Thyroid gland (tissue), 4 donors: ENCODE results near the gene AVP. TPM values are rescaled to one million over a fixed set of nuclear protein-coding genes. Genes with fewer than 3 reads are reported as not detected.

ENCODE experiments used
- DNase-seq, 2 donors: peaks; one replicate each; pipeline ENCODE4 v3.0.0-alpha.2; 2019
- H3K27ac ChIP-seq, 3 donors: fragments of 200-600 bp; sonication (generic); 1 replicate in 2 of 3; 2 replicates in 1 of 3; pipeline ENCODE4 v1.5.1; 2016 to 2019; ENCODE audit warnings: mild to moderate bottlenecking in 1 of 3, moderate library complexity in 1 of 3
- H3K27me3 ChIP-seq: fragments of 200-600 bp; sonication (generic); one replicate; pipeline ENCODE4 v1.5.1; 2019
- H3K36me3 ChIP-seq, 2 donors: fragments of 200-600 bp; sonication (generic); one replicate each; pipeline ENCODE4 v1.5.1; 2016 to 2019
- H3K4me1 ChIP-seq, 2 donors: fragments of 200-600 bp; sonication (generic); one replicate each; pipeline ENCODE4 v1.5.1; 2017 to 2019
- H3K4me3 ChIP-seq, 3 donors: fragments of 200-600 bp; sonication (generic); replicated peaks in 1 of 3; 1 replicate in 2 of 3; 2 replicates in 1 of 3; pipeline ENCODE4 v1.5.1; 2016; ENCODE audit warnings: mild to moderate bottlenecking in 1 of 3
- H3K9me3 ChIP-seq: fragments of 200-600 bp; sonication (generic); one replicate; pipeline ENCODE4 v1.5.1; 2017
- CTCF ChIP-seq, 6 experiments: fragments of 200-600 bp in 3 of 6; fragments of 450-650 bp in 3 of 6; sonication (generic) in 3 of 6; IDR thresholded peaks; one replicate each; pipeline ENCODE4 v1.5.1; 2016 to 2019; ENCODE audit warnings: antibody characterized with exemption in 6 of 6, mild to moderate bottlenecking in 2 of 6, inconsistent platforms in 1 of 6, moderate library complexity in 1 of 6
- POLR2A ChIP-seq, 2 donors: fragments of 450-650 bp; IDR thresholded peaks; one replicate each; pipeline ENCODE4 v1.6.1; 2017; ENCODE audit warnings: antibody characterized with exemption in 2 of 2, mild to moderate bottlenecking in 2 of 2, moderate library complexity in 1 of 2
- WGBS, 2 donors: methylation state at CpG; one replicate each; pipeline ENCODE4 v1.1.5; 2017; 5-methylcytosine and 5-hydroxymethylcytosine counted together
- intact Hi-C: fragments of 100-400 bp; cut with DNase I; formaldehyde crosslinking; loops from one replicate; pipeline ENCODE4 v1.15.1; 2023
- total RNA-seq, 4 donors: library from RNA; depleted of rRNA; stranded (reverse); fragments of >200 nt; gene quantifications; one replicate each; pipeline ENCODE4 v1.2.3, GENCODE V29; 2016

AVP gene, protein sequence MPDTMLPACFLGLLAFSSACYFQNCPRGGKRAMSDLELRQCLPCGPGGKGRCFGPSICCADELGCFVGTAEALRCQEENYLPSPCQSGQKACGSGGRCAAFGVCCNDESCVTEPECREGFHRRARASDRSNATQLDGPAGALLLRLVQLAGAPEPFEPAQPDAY
- not detected for total RNA-seq

- DNase-seq: no peak
- H3K27ac ChIP-seq: no peak within 1 kb of the TSS
- WGBS, 2 donors: 86 to 87% methylated on average over 21 to 27 of the region's 28 CpGs
- intact Hi-C loops: no loop called here
- H3K27me3 ChIP-seq: peaks cover 7% of the 10 kb centered on the region
- H3K9me3 ChIP-seq: no peaks in the 10 kb centered on the region
- no peak for TF ChIP-seq POLR2A (IDR thresholded peaks at IDR 0.05)
- no peak for TF ChIP-seq CTCF (IDR thresholded peaks at IDR 0.05)
- H3K4me1 ChIP-seq: peaks cover 3 to 13% of the 10 kb centered on the region in 2 donors
- H3K4me3 ChIP-seq: no peak within 1 kb of the TSS
- H3K36me3 ChIP-seq: no peaks in the 10 kb centered on the region
Measured at GRCh38 chr20:3084283-3084985, at the start of gene AVP. AVP (minus strand) TSS chr20:3084724; CDS start chr20:3084674, 50 bp downstream.

DNA sequence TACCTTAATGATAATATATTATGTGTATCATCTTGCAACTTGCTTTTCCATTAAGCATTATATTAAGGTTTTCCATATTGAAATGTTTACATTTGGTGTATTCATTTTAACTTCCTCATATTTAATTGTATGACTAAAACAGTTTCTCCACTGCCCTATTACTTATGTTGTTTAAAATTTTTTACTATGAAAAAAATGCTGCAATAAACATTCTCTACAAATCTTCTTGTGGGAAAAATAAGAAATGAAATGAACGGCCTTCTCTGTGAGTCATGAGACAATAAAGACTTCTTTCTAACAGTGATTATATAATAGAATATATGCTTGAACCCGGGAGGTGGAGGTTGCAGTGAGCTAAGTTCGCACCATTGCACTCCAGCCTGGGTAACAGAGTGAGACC lies 49.6 kb upstream of the AVP start:
- H3K9me3 ChIP-seq: no peaks in the 10 kb centered on the region
- TF ChIP-seq CTCF (IDR thresholded peaks at IDR 0.05): no peak
- no peak for TF ChIP-seq POLR2A (IDR thresholded peaks at IDR 0.05)
- no peaks in the 10 kb centered on the region for H3K27me3 ChIP-seq
- H3K27ac ChIP-seq: no peak overlapping the region
- no peak overlapping the region for H3K4me3 ChIP-seq
- intact Hi-C loops: no loop called here
- 91 to 93% methylated on average over 3 of the region's 3 CpGs for WGBS, 2 donors
- H3K4me1 ChIP-seq: no peaks in the 10 kb centered on the region
- H3K36me3 ChIP-seq: no peaks in the 10 kb centered on the region
- DNase-seq: no peak

DNA sequence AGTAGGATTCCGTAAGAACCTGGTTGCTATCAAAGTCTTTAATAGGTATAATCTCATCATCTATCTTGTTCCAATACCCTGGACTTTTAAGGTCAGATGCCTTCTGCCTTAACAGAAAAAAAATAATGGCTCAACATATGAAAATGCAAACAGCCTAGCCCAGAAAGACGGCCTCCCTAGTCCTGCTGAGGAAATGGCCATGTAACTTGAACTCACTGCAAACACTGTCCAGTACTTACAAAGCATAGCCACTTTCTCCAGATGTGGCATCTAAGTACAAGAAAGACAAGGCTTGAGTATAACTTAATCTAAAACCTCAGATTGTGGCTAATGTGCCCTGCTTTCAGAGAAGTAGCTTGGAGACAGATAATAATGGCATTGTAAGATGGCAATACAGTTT lies 48.6 kb upstream of the AVP start:
- intact Hi-C loops: no loop called here
- Histone ChIP-seq H3K27me3 (no peaks in the 10 kb centered on the region), H3K4me3 (no peak overlapping the region), H3K27ac (no peak overlapping the region), H3K36me3 (no peaks in the 10 kb centered on the region), H3K4me1 (no peaks in the 10 kb centered on the region), H3K9me3 (no peaks in the 10 kb centered on the region)
- no peak for DNase-seq
- no peak for TF ChIP-seq CTCF (IDR thresholded peaks at IDR 0.05)
- 95 to 96% methylated on average over 2 of the region's 2 CpGs for WGBS, 2 donors

- Histone ChIP-seq H3K9me3 (no peaks in the 10 kb centered on the region), H3K36me3 (no peaks in the 10 kb centered on the region), H3K4me3 (no peak overlapping the region), H3K27me3 (no peaks in the 10 kb centered on the region), H3K4me1 (no peaks in the 10 kb centered on the region), H3K27ac (no peak overlapping the region)
- no peak for TF ChIP-seq CTCF (IDR thresholded peaks at IDR 0.05)
- DNase-seq: no peak
- intact Hi-C loops: no loop called here
- WGBS, 2 donors: 87 to 91% methylated on average over 2 of the region's 2 CpGs
Measured at GRCh38 chr20:3130051-3130600, 45.6 kb upstream of the AVP start.

DNA sequence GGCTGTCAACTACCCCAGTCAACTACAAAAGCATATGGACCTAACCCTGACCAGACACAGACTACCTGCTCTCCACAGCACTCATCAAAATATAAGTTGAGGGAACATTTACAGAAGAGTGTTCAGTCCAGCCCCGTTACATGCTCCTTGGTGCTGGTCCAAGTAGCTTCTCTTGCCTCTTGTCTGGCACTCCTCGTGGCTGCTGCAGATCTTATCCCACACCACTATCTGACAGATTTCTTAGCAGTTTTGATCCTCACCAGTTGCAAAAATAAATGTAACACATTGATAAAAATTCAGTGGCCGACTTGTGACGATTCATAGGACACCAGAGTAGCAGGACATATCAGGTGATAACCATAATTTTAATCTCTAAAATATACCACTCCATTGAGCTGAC lies 44.6 kb upstream of the AVP start:
- TF ChIP-seq CTCF (IDR thresholded peaks at IDR 0.05) (no peak), POLR2A (IDR thresholded peaks at IDR 0.05) (no peak)
- 80 to 85% methylated on average over 4 of the region's 4 CpGs for WGBS, 2 donors
- Histone ChIP-seq H3K9me3 (no peaks in the 10 kb centered on the region), H3K27ac (no peak overlapping the region), H3K4me1 (no peaks in the 10 kb centered on the region), H3K4me3 (no peak overlapping the region), H3K27me3 (no peaks in the 10 kb centered on the region), H3K36me3 (no peaks in the 10 kb centered on the region)
- no peak for DNase-seq
- intact Hi-C loops: no loop called here
